ENCODE data around the gene GALNS.
A peak's percentile ranks its signal among the peaks of the same experiment; 100 is the strongest.
"Not testable (repeated sequence)": the region's sequence is repeated elsewhere in the genome, so short reads cannot be mapped to it uniquely, and the experiment has no call there.

GALNS gene

GRCh38 chr16:88856828-88857727 lies at the start of gene GALNS, which contains the start of gene TRAPPC2L:
Gene GALNS (minus strand): TSS chr16:88856947. CDS start chr16:88856877, 70 bp downstream.
Gene TRAPPC2L (plus strand): TSS chr16:88857127. CDS start chr16:88857151, 24 bp downstream.
- peak; percentile 96 for DNase-seq

GRCh38 chr16:88906020-88906419 lies 49.3 kb upstream of the GALNS start:
- no peak for DNase-seq

GRCh38 chr16:88905563-88905962 lies 48.8 kb upstream of the GALNS start:
- DNase-seq: peak; percentile 27

- no peak for DNase-seq
These were observed 48.1 kb upstream of the GALNS start for GRCh38 chr16:88904676-88905365.

- DNase-seq: no peak
These were observed 46.5 kb upstream of the GALNS start for GRCh38 chr16:88903267-88903666.

GRCh38 chr16:88902744-88903143 lies 46.0 kb upstream of the GALNS start:
- no peak for DNase-seq

- no peak for DNase-seq
These were observed 45.1 kb upstream of the GALNS start for GRCh38 chr16:88901718-88902337.

GRCh38 chr16:88900662-88901052 lies 43.9 kb upstream of the GALNS start:
- DNase-seq: no peak

GRCh38 chr16:88899901-88900661 lies 43.3 kb upstream of the GALNS start:
- no peak for DNase-seq

GRCh38 chr16:88897696-88898425 lies 41.1 kb upstream of the GALNS start:
- no peak for DNase-seq

- DNase-seq: no peak
These were observed 39.7 kb upstream of the GALNS start for GRCh38 chr16:88896238-88897070.

- no peak for DNase-seq
These were observed 38.6 kb upstream of the GALNS start for GRCh38 chr16:88895335-88895734.

- DNase-seq: no peak
These were observed 38.0 kb upstream of the GALNS start for GRCh38 chr16:88894681-88895300.

- DNase-seq: not testable (repeated sequence)
These were observed 37.5 kb upstream of the GALNS start for GRCh38 chr16:88894266-88894665.

GRCh38 chr16:88893127-88893968 lies 36.6 kb upstream of the GALNS start:
- DNase-seq: no peak

- no peak for DNase-seq
These were observed 35.3 kb upstream of the GALNS start for GRCh38 chr16:88892065-88892464.

- DNase-seq: no peak
These were observed 34.3 kb upstream of the GALNS start for GRCh38 chr16:88891083-88891482.

- DNase-seq: not testable (repeated sequence)
These were observed 33.1 kb upstream of the GALNS start for GRCh38 chr16:88889702-88890352.
